Measurements from ENCODE around the gene SOX18.

The SOX18 gene

DNA sequence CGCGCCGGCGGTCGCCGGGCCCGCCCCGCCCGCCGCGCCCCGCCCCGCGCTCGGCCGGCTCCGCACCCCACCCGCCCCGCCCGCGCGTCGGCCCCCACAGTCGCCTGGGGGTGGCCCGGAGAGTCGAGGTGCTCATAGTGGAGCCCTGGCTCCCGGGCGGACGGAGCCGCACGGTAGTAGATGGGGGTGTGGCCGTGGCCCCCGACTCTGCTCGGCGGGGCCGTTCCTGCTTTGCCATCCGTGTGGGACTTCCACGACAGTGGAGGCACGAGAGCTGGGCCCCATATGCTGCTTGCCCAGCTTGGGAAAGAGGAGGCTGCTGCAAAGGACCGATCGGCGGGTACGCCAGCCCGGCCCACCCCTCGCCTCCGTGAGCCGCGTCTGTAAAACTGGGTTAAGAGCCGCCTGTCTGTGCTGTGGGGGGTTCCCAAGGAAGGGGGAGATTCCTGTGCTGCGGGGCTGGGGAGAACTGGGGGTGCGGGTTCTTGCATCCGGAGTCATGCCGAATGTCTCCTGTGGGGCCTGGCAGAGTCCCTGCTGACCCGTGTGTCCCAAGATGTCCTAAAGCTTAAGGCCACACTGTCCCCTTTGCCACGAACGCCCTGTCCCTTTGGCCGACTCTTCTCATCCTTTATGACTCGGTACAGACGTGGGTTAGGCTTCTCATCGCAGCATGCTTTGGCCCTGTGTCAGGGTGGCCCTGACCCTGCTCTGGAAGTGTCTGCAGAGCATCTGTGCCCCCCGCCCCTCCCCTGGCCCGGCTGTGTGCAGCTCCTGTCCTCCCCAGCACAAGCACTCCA, 30.8 kb upstream of the SOX18 start, which contains the start of gene OPRL1:
TSS of gene OPRL1 (plus strand) at position 70 of the 800 bp plus-strand sequence. CDS start 12,639 bp downstream, outside the sequence.
- no peak for DNase-seq

DNA sequence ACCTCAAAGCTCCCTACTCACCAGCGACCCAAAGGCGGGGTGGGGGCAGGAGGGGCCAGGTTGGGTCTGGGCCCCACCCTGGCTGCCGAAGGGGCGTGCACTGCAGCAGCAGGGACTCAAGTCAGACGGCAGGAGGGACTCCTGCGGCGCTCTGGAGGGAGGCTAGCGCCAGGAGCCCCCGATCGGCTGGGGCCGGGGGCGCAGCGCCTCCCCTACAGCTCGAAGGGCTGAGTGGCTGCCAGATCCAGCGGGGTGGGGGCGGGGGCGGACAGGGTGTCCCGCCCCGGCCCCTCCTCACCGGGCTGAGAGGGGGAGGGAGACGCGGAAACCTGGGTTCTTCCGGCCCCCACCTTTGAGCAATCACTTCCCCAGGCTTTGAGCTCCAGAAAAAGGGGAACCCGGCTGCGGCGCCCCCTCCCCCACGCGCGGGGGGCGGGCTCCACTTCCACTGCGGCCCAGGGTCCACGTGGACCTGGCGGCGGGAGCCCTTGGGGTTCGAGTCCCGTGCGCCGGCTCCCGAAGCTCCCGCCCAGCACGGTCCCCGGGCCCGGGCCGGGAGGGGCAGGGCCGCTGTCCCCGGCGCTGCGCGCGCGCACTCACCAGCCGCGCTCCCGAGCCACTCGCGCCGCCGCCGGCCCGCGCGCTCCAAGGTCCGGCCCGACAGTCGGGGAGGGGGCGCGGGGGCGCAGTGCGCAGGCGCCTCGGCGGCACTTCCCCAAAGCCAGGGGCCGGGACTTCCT, 30.0 kb upstream of the SOX18 start, which contains the start of gene RGS19:
TSS of gene RGS19 (minus strand) at position 246 of the 740 bp plus-strand sequence. CDS start 2,632 bp downstream, outside the sequence.
- no peak for DNase-seq

DNA sequence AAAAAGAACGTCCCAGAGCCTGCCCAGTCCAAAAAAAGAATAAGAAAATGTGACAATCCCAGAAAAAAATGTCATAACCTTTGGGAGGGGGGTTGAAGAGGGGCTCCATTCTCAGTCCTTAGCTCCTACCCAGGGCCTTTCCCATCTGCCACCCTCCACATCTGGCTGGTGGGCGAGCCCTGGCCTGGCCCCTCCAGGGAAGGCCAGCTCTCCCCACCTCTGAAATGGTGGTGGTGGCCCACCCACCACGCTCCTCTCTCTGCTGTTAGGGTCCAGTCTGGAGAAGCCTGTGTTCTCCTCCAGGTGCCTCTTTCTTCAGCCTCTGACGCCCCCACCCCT, 29.5 kb upstream of the SOX18 start:
- DNase-seq, result no peak

DNA sequence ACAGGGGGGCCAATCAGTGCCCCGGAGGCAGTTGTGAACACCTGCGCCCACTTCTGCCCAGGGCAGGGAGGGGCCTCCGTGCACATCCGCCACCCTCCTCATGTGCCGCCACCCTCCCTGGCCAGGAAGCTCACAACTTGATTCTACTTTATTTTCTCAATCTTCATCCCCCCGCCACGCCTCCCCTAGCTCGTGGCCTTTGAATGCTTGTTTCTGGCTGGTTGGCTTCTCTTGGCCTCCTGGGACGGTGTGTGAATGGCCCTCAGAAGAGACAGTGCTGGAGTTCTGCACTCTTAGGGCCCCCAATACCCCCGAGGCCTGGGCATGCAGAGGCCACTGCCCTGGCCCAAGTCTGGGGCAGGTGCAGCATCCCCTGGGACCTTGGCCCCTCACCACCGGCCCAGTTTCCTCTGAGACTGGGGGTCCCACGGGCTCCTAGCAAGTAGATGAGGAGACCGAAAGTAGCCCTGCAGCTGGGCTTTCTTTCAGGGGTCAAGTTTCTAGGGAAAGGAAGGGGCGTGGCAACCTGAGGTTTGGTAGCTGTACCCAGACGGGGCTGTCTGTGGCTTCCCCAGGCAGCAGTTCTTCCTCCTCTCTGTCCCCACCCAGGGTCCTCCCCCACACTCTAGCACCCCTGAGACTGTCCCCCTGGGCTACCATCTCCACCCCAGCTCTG, 28.6 kb upstream of the SOX18 start:
- no peak for DNase-seq

DNA sequence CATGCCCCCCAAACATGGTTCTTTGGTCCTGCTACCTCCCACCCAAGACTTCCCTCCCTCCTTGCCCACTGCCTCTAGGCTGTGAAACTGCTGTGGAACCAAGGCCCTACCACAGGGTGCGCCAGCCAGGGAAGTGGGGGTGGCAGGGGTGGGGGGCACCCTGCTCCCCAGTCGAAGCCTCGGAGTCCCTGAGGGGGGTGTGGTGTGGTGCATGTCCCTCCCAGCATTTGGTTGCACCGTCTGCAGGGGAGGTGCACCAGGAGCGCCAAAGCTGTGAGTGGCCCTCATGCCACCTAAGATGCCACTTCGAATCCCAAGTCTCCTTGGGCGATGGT, 28.1 kb upstream of the SOX18 start:
- DNase-seq, result no peak

DNA sequence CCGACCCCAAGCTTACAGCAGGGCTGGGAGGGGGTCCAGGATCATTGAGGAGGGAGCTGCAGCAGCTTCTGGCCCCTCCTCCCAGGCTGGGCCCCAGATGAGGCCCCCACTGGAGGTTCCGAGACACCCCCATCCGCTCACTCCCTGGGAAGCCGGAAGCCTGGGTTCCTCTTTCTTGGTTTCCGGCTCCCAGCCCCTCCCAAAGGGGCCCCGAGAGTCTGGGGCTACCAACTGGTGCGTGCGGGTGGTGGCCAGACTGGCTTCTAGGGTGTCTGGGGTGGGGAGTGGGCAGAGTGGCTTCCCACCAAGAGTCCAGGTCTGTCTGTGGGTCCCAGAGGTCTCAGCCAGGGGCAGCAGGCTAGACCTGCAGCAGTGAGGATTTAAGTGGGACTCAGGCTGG, 27.7 kb upstream of the SOX18 start:
- DNase-seq, result no peak

DNA sequence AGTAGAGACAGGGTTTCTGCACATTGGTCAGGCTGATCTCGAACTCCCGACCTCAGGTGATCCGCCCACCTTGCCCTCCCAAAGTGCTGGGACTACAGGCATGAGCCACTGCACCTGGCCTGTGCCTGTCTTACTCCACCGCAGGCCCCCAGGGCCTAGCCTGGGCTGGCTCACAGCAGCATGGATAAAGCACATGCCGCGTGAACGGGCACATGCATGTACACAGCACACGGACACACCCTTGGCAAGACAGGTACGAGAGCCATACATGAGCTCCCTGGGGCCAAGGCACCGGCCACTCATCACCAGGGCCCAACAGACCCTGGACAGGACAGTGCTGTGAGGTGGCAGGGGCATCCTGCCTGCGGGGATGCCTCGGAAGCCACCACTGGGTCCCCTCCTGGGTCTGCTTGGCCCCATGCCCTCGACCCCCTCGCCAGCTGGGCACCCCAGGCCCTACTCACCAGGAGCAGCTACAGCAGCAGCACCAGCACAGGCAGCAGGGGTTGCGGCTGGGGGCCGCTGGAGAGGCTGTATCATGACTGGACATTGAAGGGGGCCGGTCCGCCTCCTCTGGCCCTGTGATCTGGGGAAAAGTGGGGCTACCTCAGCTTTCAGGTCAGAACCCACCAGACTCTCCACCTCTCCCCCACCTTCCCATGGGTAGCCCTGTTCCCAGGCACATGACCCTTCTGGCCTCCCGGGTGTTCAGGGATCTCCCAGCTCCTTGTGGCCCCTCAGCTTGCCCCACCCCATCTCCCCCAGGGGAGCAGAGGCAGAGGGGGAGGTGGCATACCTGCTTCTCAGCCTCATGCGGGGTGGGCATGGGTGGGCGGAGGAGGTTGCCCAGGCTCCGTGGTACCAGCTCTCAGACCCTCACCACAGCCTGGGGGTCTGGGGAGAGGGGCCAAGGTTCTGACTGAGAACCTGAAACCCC, 26.9 kb upstream of the SOX18 start:
- DNase-seq, result no peak

DNA sequence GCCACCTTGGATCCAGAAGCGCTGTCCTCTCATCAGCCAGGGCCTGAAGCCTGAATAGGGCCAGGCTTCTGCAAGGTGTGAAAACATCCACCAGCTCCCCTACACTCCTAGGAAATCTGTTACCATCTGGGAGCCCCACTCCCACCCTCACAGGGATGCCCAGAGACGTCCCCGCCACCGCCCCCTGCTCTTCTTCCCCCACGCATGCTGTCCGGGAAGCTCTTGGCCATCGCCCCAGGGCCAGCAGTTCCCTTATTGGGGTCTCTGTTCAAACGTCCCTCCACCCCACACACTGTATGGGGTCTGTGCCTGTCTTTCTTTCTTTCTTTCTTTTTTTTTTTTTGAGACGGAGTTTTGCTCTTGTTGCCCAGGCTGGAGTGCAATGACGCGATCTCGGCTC, 26.1 kb upstream of the SOX18 start:
- no peak for DNase-seq

DNA sequence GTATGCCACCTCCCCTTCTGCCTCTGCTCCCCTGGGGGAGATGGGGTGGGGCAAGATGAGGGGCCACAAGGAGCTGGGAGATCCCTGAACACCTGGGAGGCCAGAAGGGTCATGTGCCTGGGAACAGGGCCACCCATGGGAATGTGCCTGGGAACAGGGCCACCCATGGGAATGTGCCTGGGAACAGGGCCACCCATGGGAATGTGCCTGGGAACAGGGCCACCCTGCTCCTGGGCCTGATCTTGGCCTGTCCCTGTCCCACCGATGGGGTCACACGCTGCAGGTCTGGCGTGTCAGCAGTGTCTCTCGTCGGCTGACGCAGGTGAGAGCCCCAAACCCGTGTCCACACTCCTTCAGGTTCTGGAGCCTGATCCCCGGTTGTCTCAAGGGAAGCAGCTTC, 25.5 kb upstream of the SOX18 start:
- no peak for DNase-seq

DNA sequence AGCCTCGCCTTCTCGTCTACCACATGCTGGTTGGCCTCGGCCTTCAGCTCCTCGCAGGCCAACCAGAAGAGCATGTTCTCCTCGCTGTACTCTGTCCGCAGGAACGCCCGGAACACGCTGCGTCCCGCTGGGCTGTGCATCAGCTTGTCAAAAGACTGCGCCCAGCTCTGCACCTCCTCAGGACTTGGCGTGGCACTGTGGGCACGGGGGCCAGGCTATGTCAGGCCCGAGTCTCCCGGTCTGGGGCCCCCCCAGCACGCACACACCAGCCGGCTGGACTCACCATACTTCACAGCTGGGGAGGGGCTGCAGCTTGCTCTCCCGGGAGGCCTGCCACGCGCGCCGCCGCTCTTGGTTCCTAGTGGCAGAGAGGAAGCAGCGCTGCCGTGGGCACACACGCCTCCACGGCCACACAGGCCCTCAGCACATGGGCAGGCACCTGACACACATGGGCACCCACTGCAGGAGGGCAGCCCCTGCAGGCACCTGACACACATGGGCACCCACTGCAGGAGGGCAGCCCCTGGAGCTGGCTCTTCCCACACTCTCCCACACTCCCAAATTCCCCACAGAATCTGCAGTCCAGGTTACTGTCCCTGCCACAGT, 24.8 kb upstream of the SOX18 start:
- DNase-seq, result no peak

DNA sequence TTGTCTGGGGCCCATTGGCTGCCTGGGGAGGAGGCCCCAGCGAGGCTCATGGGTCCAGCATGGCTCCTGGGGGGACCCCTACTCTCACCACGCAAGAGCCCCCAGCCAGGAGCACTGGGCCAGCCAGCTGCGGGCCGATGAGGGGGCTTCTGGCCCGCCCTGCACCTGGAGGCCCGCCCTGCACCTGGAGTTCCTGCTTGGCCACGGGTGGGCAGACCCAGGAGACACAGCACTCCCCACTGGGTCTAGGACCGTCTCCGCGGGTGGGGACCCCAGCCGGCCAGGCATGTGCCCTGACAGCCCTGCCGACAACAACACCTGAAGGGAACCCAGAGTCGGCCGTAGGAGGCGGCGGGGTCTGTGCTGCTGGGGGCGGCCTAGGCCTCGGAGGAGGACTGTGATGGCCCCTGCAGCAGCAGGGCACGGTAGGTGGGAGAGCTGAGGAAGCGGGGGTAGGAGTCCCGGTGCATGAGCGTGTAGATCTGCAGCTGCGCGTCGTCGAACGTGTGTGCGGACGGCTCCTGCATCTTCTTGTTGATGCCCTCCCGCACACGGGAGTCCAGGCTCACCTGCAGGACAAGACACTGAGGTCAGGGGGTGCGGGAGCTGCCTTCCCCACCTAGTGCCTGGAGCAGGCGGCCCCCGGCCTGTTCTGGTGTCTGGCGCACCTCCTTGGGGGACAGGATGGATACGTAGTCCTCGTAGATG, 24.2 kb upstream of the SOX18 start:
- DNase-seq, result no peak

DNA sequence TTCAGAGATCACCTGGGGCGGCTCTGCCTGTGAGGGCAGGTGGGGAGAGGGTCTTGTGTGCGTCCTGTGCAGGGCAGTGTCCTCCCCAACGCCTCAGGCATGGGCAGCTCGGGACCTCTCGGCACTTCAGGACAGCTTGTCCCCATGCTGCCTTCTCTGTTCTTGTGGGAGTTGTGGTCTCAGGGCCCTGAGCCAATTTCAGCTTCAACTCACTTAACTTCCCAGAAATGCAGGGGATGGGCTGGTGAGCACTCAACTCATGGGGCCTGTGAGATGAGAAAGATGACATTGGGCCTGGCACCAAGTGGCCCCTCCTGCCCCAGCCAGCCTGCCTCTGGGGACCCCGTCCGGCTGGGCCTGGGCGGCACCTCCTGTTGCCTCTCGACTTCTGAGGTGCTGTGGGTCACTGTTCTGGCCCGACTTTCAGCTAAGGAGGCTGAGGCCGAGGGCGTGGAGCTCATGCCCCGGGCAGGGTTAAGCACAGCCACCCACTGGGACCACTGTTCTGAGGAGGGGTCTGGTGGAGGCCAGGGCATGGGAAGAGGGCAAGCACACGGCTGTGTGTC, 23.1 kb upstream of the SOX18 start:
- no peak for DNase-seq

DNA sequence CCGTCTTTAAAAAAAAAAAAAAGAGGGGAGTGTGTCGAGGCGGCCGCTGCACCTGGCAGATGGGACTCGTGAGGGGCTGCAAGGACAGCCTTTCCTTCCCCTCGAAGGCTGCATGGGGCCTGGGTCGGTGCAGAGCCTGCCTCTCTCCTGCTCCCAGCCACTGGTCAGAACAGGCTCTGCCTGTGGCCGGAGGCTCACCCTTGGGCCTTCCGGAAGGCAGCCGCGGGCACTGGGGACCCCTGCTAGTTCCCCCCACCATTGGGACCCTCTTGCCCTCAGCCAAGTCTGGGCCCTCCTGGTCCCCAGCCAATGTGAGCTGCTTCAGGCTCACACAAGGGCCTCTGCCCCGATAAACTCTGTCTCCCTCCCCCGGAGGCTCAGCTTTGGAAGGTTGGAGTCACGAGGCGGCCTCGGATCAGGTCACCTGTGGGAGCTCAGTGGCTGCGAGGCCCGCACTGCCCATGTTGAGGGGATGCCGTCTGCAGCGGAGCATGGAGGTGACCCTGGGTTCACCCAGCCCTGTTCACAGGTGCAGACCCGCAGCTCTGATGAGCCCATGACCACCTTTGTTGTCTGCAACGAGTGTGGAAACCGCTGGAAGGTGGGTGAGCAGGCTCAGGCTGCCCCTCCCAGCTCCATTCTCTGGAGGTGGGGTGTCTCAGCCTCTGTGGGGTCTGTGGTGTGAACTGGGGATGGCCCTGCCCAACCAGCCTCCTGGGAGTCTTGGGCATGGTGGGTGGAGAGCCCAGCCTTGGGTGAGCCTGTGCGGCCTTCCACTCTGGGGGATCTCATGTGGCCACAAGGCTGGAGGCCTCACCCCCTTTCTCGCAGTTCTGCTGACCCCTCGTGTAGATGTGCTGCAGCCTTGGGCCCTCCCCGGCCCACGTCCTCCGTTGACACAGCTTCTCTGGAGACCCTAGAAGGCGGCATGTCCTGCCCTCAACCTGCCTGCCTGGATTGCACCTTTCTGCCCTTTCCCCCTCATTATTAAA, 22.2 kb upstream of the SOX18 start:
- DNase-seq, result no peak

DNA sequence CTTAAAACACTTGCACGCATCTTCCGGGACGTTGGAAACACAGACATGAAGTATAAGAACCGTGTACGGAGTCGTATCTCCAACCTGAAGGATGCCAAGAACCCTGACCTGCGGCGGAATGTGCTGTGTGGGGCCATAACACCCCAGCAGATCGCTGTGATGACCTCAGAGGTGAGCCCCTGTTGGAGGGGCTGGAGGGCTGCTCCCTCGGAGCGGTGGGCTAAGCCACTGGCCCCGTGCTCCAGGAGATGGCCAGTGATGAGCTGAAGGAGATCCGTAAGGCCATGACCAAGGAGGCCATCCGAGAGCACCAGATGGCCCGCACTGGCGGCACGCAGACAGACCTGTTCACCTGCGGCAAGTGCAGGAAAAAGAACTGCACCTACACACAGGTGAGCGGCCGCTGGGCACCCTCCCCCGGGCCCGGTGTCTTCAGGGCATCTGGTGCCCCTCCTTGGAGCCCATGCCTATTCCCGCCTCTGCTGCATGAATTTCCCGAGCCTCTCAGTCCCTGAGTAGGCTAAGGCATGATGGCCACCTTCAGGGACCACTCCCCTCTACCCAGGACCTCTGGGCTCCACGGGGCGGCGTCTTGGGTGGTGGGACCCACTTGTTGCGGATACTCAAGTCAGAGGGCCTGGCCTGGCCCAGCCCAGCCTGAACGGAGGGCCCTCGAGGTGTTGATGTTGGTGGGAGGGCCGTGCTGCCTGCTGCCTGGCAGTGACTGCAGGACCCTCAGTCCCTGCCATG, 21.0 kb upstream of the SOX18 start:
- no peak for DNase-seq

DNA sequence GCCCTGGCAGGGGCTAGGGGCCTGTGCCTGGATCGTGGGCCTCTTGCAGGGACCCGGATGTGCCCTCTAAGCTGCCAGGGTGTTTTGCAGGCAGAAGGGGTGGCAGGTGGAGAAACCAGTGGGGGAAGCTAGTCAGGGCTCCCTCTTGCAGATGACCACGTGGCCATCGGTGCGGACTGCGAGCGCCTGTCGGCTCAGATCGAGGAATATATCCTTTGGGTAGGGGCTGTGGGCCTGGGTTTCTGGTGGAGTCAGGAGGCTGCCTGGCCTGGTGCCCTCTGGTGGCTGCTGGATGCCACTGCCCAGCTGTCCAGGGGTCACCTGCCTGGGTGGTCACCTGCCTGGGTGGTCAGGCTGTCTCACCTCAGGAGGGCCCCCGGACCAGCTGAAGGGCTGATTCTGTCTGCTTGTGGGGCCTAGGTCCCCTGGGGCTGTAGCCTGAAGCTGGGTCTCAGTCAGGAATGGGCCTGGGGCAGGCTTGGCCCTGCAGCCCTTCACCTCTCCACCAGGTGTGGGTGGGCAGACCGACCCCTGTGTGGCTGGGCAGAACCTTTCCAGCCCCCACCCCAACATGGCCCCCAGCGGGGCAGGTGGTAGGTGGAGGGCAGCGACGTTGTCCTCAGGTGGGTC, 20.3 kb upstream of the SOX18 start:
- DNase-seq, result no peak

DNA sequence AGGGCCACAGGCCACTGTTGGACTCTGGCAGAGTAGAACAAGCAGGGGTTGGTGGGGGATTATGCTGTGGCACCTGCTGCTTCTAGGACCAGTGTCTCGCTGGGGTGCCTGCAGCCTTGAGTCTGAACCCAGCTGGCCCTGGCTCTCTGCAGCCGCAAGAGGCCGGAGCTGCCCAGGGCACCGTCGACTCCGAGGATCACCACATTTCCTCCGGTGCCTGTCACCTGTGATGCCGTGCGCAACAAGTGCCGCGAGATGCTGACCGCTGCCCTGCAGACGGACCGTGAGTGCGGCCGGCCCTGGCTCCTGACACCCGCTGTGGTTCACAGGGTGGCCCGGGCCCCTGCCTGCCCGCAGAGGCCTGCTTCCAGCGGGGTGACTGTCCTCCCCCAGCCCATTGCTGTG, 19.8 kb upstream of the SOX18 start:
- no peak for DNase-seq

DNA sequence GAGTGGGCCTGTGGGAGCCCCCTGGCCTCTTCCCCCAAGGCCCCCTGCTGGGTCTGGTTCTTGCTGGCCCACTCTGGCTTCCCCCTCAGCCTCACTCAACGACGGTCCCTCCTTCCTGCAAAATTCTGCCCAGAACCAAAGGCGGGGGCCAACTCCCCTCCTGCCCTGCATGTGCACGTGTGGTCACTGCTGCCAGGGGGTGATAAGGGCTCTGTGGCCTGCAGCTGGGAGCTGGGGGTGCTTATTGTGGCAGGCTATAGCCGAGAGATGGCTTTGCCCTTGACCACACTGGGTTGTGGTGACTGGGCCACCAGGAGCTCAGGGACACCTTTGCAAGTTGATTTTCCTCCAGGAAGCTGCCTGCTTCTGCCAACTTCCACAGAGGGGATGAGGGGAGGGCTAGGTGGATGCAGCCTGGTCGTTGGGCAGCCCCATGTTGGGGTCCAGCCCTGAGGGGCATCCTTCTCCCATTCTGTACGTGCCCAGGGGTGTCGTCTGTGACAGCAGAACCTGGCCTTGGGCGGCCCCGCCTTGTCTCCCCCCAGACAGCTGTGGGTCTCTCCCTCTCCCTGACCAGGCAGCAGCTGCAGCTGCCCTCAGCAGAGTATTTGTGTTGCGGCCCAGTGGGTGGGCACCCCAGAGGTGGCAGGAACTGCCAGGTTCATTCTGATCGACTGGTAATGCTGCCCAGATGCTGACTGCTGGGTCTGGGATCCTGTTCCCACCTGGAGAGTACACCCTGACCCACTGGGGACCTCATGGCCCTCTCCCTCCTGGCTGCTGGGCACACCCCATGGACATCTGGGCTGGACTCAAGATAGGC, 19.2 kb upstream of the SOX18 start:
- no peak for DNase-seq

All from cortex of kidney (tissue), 1 donor.